HG03432 (cell line): Measurements from ENCODE around the gene SLC35F5.
A peak's percentile ranks its signal among the peaks of the same experiment; 100 is the strongest.
"Not testable (repeated sequence)": the region's sequence is repeated elsewhere in the genome, so short reads cannot be mapped to it uniquely, and the experiment has no call there.

Experiments
- ATAC-seq: cut with Tn5 transposase; IDR thresholded peaks from one replicate; pipeline ENCODE4 v1.9.1; 2021; ENCODE audit warnings: mild to moderate bottlenecking, moderate library complexity; ENCODE audit not compliant: unreplicated experiment

Gene SLC35F5

GRCh38 chr2:113698251-113698650 is 58.2 kb downstream of the SLC35F5 start:
- not testable (repeated sequence) for ATAC-seq

DNA sequence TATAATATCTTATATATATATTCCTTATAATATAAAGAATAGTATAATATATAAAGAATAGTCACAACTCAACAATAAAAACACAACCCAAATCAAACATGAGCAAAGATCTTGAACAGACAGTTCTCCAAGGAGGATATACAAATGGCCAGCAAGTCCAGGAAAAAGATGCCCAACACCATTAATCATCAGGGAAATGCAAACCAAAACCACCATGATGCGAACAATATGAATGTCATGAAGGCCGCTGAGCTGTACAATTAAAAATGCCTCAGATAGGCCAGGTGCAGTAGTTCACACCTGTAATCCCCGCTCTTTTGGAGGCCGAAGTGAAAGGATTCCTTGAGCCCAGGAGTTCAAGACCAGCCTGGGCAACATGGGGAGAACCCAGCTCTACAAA is 58.9 kb downstream of the SLC35F5 start:
- no peak for ATAC-seq

- ATAC-seq: no peak
Observed at GRCh38 chr2:113694438-113694837, 62.0 kb downstream of the SLC35F5 start.

- peak; percentile 81 for ATAC-seq
Observed at GRCh38 chr2:113692698-113693428, 63.6 kb downstream of the SLC35F5 start.

GRCh38 chr2:113690871-113691270 is 65.6 kb downstream of the SLC35F5 start:
- not testable (repeated sequence) for ATAC-seq

- no peak for ATAC-seq
Observed at GRCh38 chr2:113686537-113686936, 69.9 kb downstream of the SLC35F5 start.

- no peak for ATAC-seq
Observed at GRCh38 chr2:113685471-113685870, 71.0 kb downstream of the SLC35F5 start.

DNA sequence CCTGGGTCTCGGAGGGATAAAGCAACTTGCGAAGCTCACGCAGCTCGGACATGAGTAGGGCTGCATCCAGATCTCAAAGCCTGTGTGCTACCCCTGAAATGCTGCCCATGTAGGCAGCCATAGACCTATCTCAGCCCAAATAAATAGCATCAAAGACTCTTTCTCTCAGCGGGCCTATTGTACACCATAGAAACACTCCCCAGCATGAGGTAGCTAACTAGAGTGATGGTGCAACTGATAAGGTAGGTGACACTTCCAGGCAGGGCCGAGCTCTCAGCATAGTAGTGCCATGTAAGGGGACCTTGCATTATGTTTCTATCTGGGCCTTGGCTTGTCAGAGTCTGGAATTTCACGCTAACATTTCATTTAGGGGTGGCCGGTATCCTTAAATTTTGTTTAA is 77.0 kb downstream of the SLC35F5 start:
- no peak for ATAC-seq

DNA sequence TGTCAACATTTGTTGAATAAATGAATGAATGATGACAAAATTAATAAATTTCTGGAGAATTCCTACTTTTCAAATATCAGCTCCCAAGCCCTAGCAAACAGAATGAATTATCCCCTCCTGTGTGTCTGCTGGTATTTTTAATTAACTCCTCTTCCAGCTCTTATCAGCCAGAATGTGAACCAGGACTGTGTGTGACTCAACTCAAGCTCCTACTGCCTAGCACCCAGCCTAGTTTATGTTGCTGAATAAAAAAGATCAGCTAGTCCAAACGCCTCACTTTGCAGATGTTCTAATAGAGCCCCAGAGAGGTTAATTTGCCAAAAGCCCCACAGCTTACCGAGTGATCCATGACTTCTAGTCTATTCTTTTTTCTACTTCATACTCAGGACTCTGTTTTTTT is 79.1 kb downstream of the SLC35F5 start:
- ATAC-seq: no peak

- no peak for ATAC-seq
Observed at GRCh38 chr2:113676623-113677266, 79.7 kb downstream of the SLC35F5 start.

DNA sequence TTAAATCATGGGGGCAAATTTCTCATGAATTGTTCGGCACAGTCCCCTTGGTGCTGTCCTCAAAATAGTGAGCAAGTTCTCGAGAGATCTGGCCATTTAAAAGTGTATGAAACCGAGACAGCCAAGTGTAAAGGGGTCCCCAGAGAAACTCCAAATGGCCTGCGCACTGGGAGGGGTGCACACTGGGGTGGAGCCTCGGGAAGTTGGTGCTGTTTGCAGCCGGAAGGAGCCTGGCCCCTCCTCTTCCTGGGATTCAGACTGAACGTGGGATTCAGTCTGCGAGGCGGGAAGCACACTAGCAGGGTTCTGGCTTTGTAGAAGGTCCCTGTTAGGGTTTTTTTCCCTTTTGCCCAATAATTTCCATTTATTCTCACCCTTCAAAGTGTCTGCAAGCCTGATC is 80.6 kb downstream of the SLC35F5 start:
- ATAC-seq: no peak

DNA sequence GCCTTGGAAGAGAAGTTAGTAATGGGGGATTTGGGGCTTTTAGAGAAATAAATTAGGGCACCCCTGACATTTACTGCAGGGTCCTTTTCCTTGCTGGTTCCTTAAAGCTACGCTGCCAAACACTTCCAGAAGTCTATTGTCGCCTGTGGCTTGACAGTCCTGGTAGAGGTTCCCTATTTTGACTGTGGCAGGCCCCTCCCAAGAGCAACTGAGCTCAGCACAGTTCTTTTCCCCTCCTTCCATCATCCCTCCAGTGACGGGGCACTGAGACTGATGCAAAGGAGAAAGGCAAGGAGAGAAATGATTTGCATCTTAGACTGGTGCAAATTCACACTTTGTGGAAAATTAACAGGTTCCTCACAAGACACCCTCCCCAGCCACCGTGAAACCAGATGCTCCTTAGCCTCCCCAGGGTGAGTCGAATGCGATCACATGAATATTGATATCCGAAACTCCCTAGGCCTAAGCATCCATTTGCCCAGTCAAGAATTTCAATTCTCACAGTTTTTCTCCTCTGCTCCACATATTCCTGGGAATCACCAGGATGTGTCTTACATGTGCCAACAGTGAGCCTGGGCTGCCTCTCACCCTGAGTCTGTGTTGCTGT is 84.0 kb downstream of the SLC35F5 start:
- ATAC-seq: no peak

DNA sequence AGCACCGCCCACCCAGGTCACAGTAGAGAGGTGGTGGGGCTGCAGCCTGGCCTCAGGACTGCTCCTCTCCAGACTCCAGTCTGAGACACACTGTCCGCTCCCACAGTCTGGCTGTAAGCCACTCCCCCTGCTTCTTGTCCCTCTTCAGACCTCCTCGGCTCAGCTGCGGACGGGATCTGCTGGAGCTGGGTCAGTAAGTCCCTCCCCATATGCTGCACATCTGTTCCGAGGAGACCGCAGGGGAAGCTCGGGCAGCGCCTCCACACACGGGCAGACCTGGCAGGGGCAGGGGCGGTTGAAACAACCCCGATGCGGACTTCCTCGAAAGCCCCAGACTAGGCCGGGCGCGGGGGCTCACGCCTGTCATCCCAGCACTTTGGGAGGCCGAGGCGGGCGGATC is 87.4 kb downstream of the SLC35F5 start:
- ATAC-seq: not testable (repeated sequence)

DNA sequence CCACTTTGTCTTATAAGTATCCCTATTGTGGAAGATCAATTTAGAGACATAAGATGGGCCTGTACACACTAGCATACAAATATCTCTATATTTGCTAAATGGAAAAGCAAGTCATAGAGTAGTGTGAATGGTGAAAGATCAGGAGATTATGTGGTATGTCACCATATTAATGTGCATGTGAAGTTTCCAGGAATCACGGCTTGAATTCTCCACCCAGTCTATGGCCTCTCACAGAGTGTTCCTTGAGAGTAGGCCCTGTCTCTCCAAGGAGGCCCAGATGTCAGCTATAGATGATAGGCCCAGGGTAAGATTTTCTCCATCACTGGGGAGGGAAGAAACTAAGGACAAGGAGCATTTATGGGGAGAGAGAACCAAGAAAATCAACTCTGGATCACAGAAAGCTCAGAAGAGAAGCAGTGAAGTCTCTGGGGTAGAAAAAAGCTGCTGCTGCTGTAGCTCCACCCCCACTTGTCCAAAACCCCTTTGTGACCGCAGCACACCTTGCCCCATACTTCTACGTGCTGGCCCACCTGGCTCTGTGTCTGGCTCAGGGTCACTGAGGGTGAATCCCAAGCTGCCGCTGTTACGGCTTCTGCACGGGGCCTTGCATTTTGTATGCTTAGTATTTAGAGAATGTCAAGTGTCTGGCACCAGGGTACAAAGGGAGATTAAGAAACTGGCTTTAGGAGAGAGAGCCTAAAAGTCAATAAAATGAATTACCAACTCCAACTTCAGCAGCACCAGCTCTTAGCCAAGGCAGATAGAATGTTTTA is 91.5 kb downstream of the SLC35F5 start:
- not testable (repeated sequence) for ATAC-seq

- not testable (repeated sequence) for ATAC-seq
Observed at GRCh38 chr2:113663285-113664060, 93.0 kb downstream of the SLC35F5 start.
